C4-2B (cell line): ENCODE data around the gene FHAD1.

Experiments used
- H3K27ac ChIP-seq: fragments of 450-650 bp; 2 replicates; pipeline ENCODE4 v1.5.1; 2017
- CTCF ChIP-seq: fragments of 450-650 bp; conservative IDR thresholded peaks from 2 replicates; pipeline ENCODE4 v1.5.1; 2017; ENCODE audit warnings: mild to moderate bottlenecking
- ZFX ChIP-seq: fragments of 450-650 bp; IDR thresholded peaks from 2 replicates; pipeline ENCODE4 v1.6.1; 2017

FHAD1 gene

GRCh38 chr1:15443281-15443680 lies 196.3 kb downstream of the FHAD1 start:
- no peak overlapping the region for H3K27ac ChIP-seq

GRCh38 chr1:15444468-15445389 lies 197.7 kb downstream of the FHAD1 start:
- no peak overlapping the region for H3K27ac ChIP-seq
- TF ChIP-seq CTCF (no peak), ZFX (no peak)

More at GRCh38 chr1:15443281-15443680, 196.3 kb downstream of the FHAD1 start:
- no peak for TF ChIP-seq CTCF

- TF ChIP-seq ZFX (no peak), CTCF (no peak)
- H3K27ac ChIP-seq: no peak overlapping the region
Measured at GRCh38 chr1:15445390-15446122, 198.5 kb downstream of the FHAD1 start.

GRCh38 chr1:15446212-15446611 lies 199.2 kb downstream of the FHAD1 start:
- TF ChIP-seq ZFX: no peak
- TF ChIP-seq CTCF: no peak
- no peak overlapping the region for H3K27ac ChIP-seq
